H1 (cell line): Measurements from ENCODE around the gene ARL5A. TPM values are rescaled to one million over a fixed set of nuclear protein-coding genes. Genes with fewer than 3 reads are reported as not detected.

Experiments used
- CTCF ChIA-PET: fragments of 300-600 bp; sonication (Branson Sonifier 250); formaldehyde crosslinking; loops from one replicate; lab custom pipeline; 2021; ENCODE audit not compliant: partially characterized antibody; lab: Charles Lee
- POLR2A ChIA-PET: fragments of 300-600 bp; sonication (Branson Sonifier 250); formaldehyde crosslinking; loops from one replicate; lab custom pipeline; 2021; ENCODE audit warnings: inconsistent platforms; ENCODE audit not compliant: partially characterized antibody; lab: Charles Lee
- DNase-seq, 2 experiments: peaks; one replicate each; pipeline versions ENCODE4 v3.0.0 to v3.0.0-alpha.2; 2010 to 2022; ENCODE audit warnings: low spot score in 2 of 2, low read depth in 1 of 2, mixed read lengths in 1 of 2
- FAIRE-seq: peaks from 2 replicates; lab custom pipeline; 2011; peaks lifted over from hg19 to GRCh38; lab: Jason Lieb, UNC
- H2AFZ ChIP-seq: 2 replicates; pipeline ENCODE4 v1.8.1; 2012; ENCODE audit warnings: low read length, inconsistent platforms
- H2AK5ac ChIP-seq: 2 replicates; pipeline ENCODE4 v1.6.1; 2013; ENCODE audit warnings: low read depth, low read length
- H2BK120ac ChIP-seq: replicated peaks from 2 replicates; pipeline ENCODE3; 2013; ENCODE audit warnings: low read depth, low read length, inconsistent platforms
- H2BK12ac ChIP-seq: 2 replicates; pipeline ENCODE4 v1.6.1; 2013; ENCODE audit warnings: low read depth, low read length
- H2BK15ac ChIP-seq: 2 replicates; pipeline ENCODE4 v1.6.1; 2013; ENCODE audit warnings: low read length
- H2BK20ac ChIP-seq: 2 replicates; pipeline ENCODE4 v1.6.1; 2013; ENCODE audit warnings: low read length
- H2BK5ac ChIP-seq: 2 replicates; pipeline ENCODE4 v1.6.1; 2013; ENCODE audit warnings: low read depth, low read length
- H3K14ac ChIP-seq: 2 replicates; pipeline ENCODE4 v1.6.1; 2013; ENCODE audit warnings: inconsistent platforms; ENCODE audit not compliant: insufficient read length
- H3K18ac ChIP-seq: 2 replicates; pipeline ENCODE4 v1.6.1; 2013; ENCODE audit warnings: low read length; ENCODE audit errors: extremely low read depth
- H3K23ac ChIP-seq: 2 replicates; pipeline ENCODE4 v1.6.1; 2013; ENCODE audit warnings: inconsistent platforms; ENCODE audit not compliant: insufficient read length
- H3K23me2 ChIP-seq: 2 replicates; pipeline ENCODE4 v1.6.1; 2013; ENCODE audit warnings: low read depth, low read length
- H3K27ac ChIP-seq: 2 replicates; pipeline ENCODE4 v1.6.1; 2011; ENCODE audit warnings: low read depth, low read length, inconsistent platforms
- H3K27me3 ChIP-seq, 4 experiments: replicated peaks in 1 of 4; 1 replicate in 1 of 4; 2 replicates in 3 of 4; pipeline versions ENCODE4 v1.6.1 to v1.8.1; 2011 to 2013; ENCODE audit warnings: low read length in 3 of 4, mild to moderate bottlenecking in 3 of 4, inconsistent platforms in 2 of 4, mixed read lengths in 2 of 4, moderate library complexity in 1 of 4; ENCODE audit not compliant: control insufficient read depth in 3 of 4, insufficient read depth in 3 of 4; ENCODE audit errors: extremely low read depth in 1 of 4
- H3K36me3 ChIP-seq, 4 experiments: 2 replicates each; pipeline versions ENCODE4 v1.6.1 to v1.8.1; 2011 to 2013; ENCODE audit warnings: mild to moderate bottlenecking in 4 of 4, low read length in 3 of 4, moderate library complexity in 2 of 4, control low read depth in 1 of 4, inconsistent platforms in 1 of 4; ENCODE audit not compliant: insufficient read depth in 4 of 4, control insufficient read depth in 2 of 4
- H3K4ac ChIP-seq: replicated peaks from 2 replicates; pipeline ENCODE3; 2013; ENCODE audit warnings: low read length, low read depth, mixed read lengths, inconsistent platforms; ENCODE audit not compliant: insufficient read length
- H3K4me1 ChIP-seq, 4 experiments: replicated peaks in 1 of 4; 1 replicate in 1 of 4; 2 replicates in 3 of 4; pipeline versions ENCODE4 v1.6.1 to v1.8.1; 2011 to 2013; ENCODE audit warnings: low read length in 3 of 4, inconsistent platforms in 2 of 4, mixed read lengths in 1 of 4; ENCODE audit not compliant: insufficient read depth in 4 of 4, control insufficient read depth in 3 of 4
- H3K4me2 ChIP-seq, 2 experiments: 2 replicates each; pipeline versions ENCODE4 v1.6.1 to v1.8.1; 2011 to 2013; ENCODE audit warnings: low read depth in 2 of 2, low read length in 2 of 2, control low read depth in 1 of 2, inconsistent platforms in 1 of 2, mild to moderate bottlenecking in 1 of 2; ENCODE audit not compliant: insufficient read depth in 1 of 2
- H3K4me3 ChIP-seq, 4 experiments: fragments of 200-600, 300-600 bp in 1 of 4; sonication (generic), shearing (Covaris generic), sonication (Bioruptor Twin) in 1 of 4; 2 replicates each; pipeline versions ENCODE4 v1.5.1 to v1.8.1; 2011 to 2016; ENCODE audit warnings: low read length in 4 of 4, low read depth in 3 of 4, control low read depth in 2 of 4, inconsistent platforms in 2 of 4, mild to moderate bottlenecking in 2 of 4, mixed read lengths in 1 of 4, moderate library complexity in 1 of 4; ENCODE audit not compliant: insufficient read depth in 2 of 4; ENCODE audit errors: extremely low read depth in 1 of 4
- H3K56ac ChIP-seq: replicated peaks from 2 replicates; pipeline ENCODE3; 2013; ENCODE audit warnings: low read depth, mild to moderate bottlenecking, mixed read lengths, low read length, inconsistent platforms; ENCODE audit not compliant: insufficient read length
- H3K79me1 ChIP-seq: 2 replicates; pipeline ENCODE4 v1.6.1; 2013; ENCODE audit warnings: low read depth, low read length, control low read depth
- H3K79me2 ChIP-seq, 2 experiments: 2 replicates each; pipeline versions ENCODE4 v1.6.1 to v1.8.1; 2012 to 2013; ENCODE audit warnings: low read length in 2 of 2, mild to moderate bottlenecking in 2 of 2, inconsistent platforms in 1 of 2; ENCODE audit not compliant: insufficient read depth in 2 of 2, control insufficient read depth in 1 of 2
- H3K9ac ChIP-seq, 4 experiments: replicated peaks in 1 of 4; 1 replicate in 1 of 4; 2 replicates in 3 of 4; pipeline versions ENCODE4 v1.6.1 to v1.8.1; 2011 to 2013; ENCODE audit warnings: low read depth in 3 of 4, low read length in 3 of 4, control low read depth in 2 of 4, mild to moderate bottlenecking in 2 of 4, moderate library complexity in 2 of 4, inconsistent platforms in 1 of 4; ENCODE audit errors: extremely low read depth in 1 of 4
- H3K9me3 ChIP-seq, 2 experiments: 2 replicates each; pipeline versions ENCODE4 v1.6.1 to v1.8.1; 2012 to 2013; ENCODE audit warnings: mild to moderate bottlenecking in 2 of 2, moderate library complexity in 2 of 2, control low read depth in 1 of 2, inconsistent platforms in 1 of 2, low read depth in 1 of 2, low read length in 1 of 2, mixed read lengths in 1 of 2; ENCODE audit not compliant: insufficient read depth in 2 of 2
- H4K20me1 ChIP-seq, 2 experiments: replicated peaks in 1 of 2; 2 replicates each; pipeline versions ENCODE3 to v1.8.1; 2011 to 2013; ENCODE audit warnings: inconsistent platforms in 2 of 2, low read length in 2 of 2, mild to moderate bottlenecking in 1 of 2; ENCODE audit not compliant: insufficient read depth in 2 of 2, control insufficient read depth in 1 of 2
- H4K5ac ChIP-seq: 2 replicates; pipeline ENCODE4 v1.6.1; 2013; ENCODE audit warnings: low read length, low read depth, mixed read lengths, inconsistent platforms; ENCODE audit not compliant: insufficient read length
- H4K8ac ChIP-seq: 2 replicates; pipeline ENCODE4 v1.8.0; 2013; ENCODE audit warnings: mild to moderate bottlenecking, moderate library complexity, low read length, inconsistent platforms; ENCODE audit not compliant: insufficient read depth; ENCODE audit errors: extremely low read depth
- H4K91ac ChIP-seq: replicated peaks from 2 replicates; pipeline ENCODE3; 2013; ENCODE audit warnings: low read length, mixed read lengths, inconsistent platforms; ENCODE audit not compliant: insufficient read length
- ASH2L ChIP-seq: fragments of 200-600, 300-600 bp; sonication (generic); IDR thresholded peaks from one replicate; pipeline ENCODE4 v1.7.1; 2017; ENCODE audit warnings: low read length
- BACH1 ChIP-seq: IDR thresholded peaks from 2 replicates; pipeline ENCODE4 v1.6.1; 2012; ENCODE audit warnings: low read length, improper control_type of control experiment
- FOSL1 ChIP-seq: IDR thresholded peaks from 2 replicates; pipeline ENCODE4 v1.6.1; 2011; ENCODE audit warnings: mild to moderate bottlenecking, low read depth, low read length, moderate library complexity; ENCODE audit not compliant: insufficient read depth
- GABPA ChIP-seq: IDR thresholded peaks from 2 replicates; pipeline ENCODE4 v1.6.1; 2011; ENCODE audit warnings: mild to moderate bottlenecking, low read length, moderate library complexity, borderline replicate concordance; ENCODE audit not compliant: insufficient read depth
- KDM5A ChIP-seq: fragments of 200-600 bp; IDR thresholded peaks from 2 replicates; pipeline ENCODE4 v1.7.1; 2012; ENCODE audit warnings: mild to moderate bottlenecking, low read length, inconsistent platforms, mixed read lengths
- NRF1 ChIP-seq: IDR thresholded peaks from 2 replicates; pipeline ENCODE4 v1.6.1; 2011; ENCODE audit warnings: mild to moderate bottlenecking, low read depth, low read length, improper control_type of control experiment
- POU5F1 ChIP-seq: IDR thresholded peaks from 2 replicates; pipeline ENCODE4 v1.6.1; 2011; ENCODE audit warnings: low read depth, mild to moderate bottlenecking, low read length, moderate library complexity
- RBBP5 ChIP-seq: IDR thresholded peaks from 2 replicates; pipeline ENCODE4 v1.7.1; 2012; ENCODE audit warnings: low read depth, mild to moderate bottlenecking, inconsistent platforms, low read length, moderate library complexity, borderline replicate concordance
- RNF2 ChIP-seq: fragments of 200-900, 300-1000 bp; sonication (generic); IDR thresholded peaks from 2 replicates; pipeline ENCODE4 v1.7.1; 2016; ENCODE audit warnings: borderline replicate concordance, low read depth, mild to moderate bottlenecking, antibody characterized with exemption, low read length; ENCODE audit not compliant: poor library complexity, severe bottlenecking; ENCODE audit errors: missing control alignments
- RXRA ChIP-seq: IDR thresholded peaks from 2 replicates; pipeline ENCODE4 v1.6.1; 2011; ENCODE audit warnings: low read depth, mild to moderate bottlenecking, low read length, moderate library complexity; ENCODE audit not compliant: insufficient read depth
- SP2 ChIP-seq: IDR thresholded peaks from 2 replicates; pipeline ENCODE4 v1.6.1; 2012; ENCODE audit warnings: mild to moderate bottlenecking, low read length, inconsistent platforms
- ZNF274 ChIP-seq: IDR thresholded peaks from 2 replicates; pipeline ENCODE4 v1.7.0; 2012; ENCODE audit warnings: low read length, borderline replicate concordance; ENCODE audit errors: extremely low read depth
- WGBS, 2 experiments: shearing (Covaris generic) in 1 of 2; methylation state at CpG; one replicate each; pipeline versions ENCODE4 v1.1.6 to v1.1.7; 2013 to 2015; ENCODE audit warnings: low lambda C conversion rate in 2 of 2, mixed read lengths in 2 of 2, inconsistent platforms in 1 of 2, low coverage in 1 of 2, missing lambda C conversion rate in 1 of 2; ENCODE audit not compliant: insufficient replicate concordance in 2 of 2, insufficient coverage in 1 of 2, insufficient read length in 1 of 2; ENCODE audit errors: extremely low coverage in 1 of 2, missing lambda C conversion rate in 1 of 2; 5-methylcytosine and 5-hydroxymethylcytosine counted together
- polyA plus RNA-seq, 7 experiments: library from polyadenylated mRNA; depleted of rRNA in 3 of 7; stranded (reverse) in 5 of 7; unstranded in 2 of 7; fragments of >200 nt in 5 of 7; fragments of 200-250 nt in 2 of 7; gene quantifications; 1 replicate in 5 of 7; 2 replicates in 1 of 7; 4 replicates in 1 of 7; pipeline versions ENCODE4 v1.2.1 to v1.2.3, GENCODE V29; 2011 to 2013; ENCODE audit warnings: missing spikeins in 2 of 7, mixed read lengths in 2 of 7
- total RNA-seq: library from RNA; stranded (reverse); fragmentation: NEBNext Ultra II Directional; extraction: Animal tissue kit (Norgen Biotek cat#: 25700); gene quantifications from 2 replicates; pipeline ENCODE4 v1.2.1, GENCODE V29; 2021
- TF ChIP-seq, protein P1 (sequence below): IDR thresholded peaks from 2 replicates; pipeline ENCODE4 v1.6.1; 2012; ENCODE audit warnings: low read length, inconsistent platforms

The ARL5A gene
- total and polyA plus RNA-seq, 2 of the 8 experiments (the other 6 are each of a cell fraction or from before 2014, with no cell fraction given) = 12.6 to 86.3 TPM

GRCh38 chr2:151845481-151845880 lies 17.3 kb upstream of the ARL5A start:
- no peak overlapping the region for H4K5ac ChIP-seq
- no peak overlapping the region for H3K4me2 ChIP-seq
- no peak overlapping the region for H3K4me3 ChIP-seq
- no peaks in the 10 kb centered on the region for H3K27me3 ChIP-seq
- H3K56ac ChIP-seq = no peak overlapping the region
- H3K18ac ChIP-seq = no peak overlapping the region
- H2BK5ac ChIP-seq = no peak overlapping the region
- no peak overlapping the region for H3K27ac ChIP-seq
- H2AK5ac ChIP-seq = no peak overlapping the region
- H3K9ac ChIP-seq = no peak overlapping the region
- no peak overlapping the region for H2AFZ ChIP-seq
- H3K23me2 ChIP-seq = no peaks in the 10 kb centered on the region
- H3K23ac ChIP-seq = no peak overlapping the region
- DNase-seq = no peak
- 93% methylated on average over 4 of the region's 4 CpGs; no CpG with 5 or more reads in 1 of the 2 experiments for WGBS, 2 experiments
- FAIRE-seq = no peak
- no peak overlapping the region for H4K91ac ChIP-seq
- no peak overlapping the region for H2BK20ac ChIP-seq
- no peak overlapping the region for H3K14ac ChIP-seq
- H3K79me2 ChIP-seq = no peaks in the 10 kb centered on the region
- H3K4ac ChIP-seq = no peak overlapping the region
- ChIA-PET CTCF (interaction anchor here (0.9 to 1.6 kb wide), 3 partner anchors 22 to 201 kb away, joined by 3 read pairs; no protein-coding TSS in a partner anchor), POLR2A (interaction anchor here (1.0 to 1.2 kb wide), 2 partner anchors 18 to 41 kb away, joined by 3 to 6 read pairs; partner anchors contain the start of gene ARL5A)
- H4K8ac ChIP-seq = no peak overlapping the region
- no peaks in the 10 kb centered on the region for H3K9me3 ChIP-seq
- H3K36me3 ChIP-seq = no peaks in the 10 kb centered on the region
- H3K79me1 ChIP-seq = no peaks in the 10 kb centered on the region
- H3K4me1 ChIP-seq = no peaks in the 10 kb centered on the region
- H2BK12ac ChIP-seq = no peak overlapping the region
- H4K20me1 ChIP-seq = no peaks in the 10 kb centered on the region
- H2BK120ac ChIP-seq = no peak overlapping the region
- H2BK15ac ChIP-seq = no peak overlapping the region
- TF ChIP-seq POU5F1 = no peak
- no peak for TF ChIP-seq BACH1
- TF ChIP-seq GABPA = no peak
- TF ChIP-seq RNF2 = no peak
- no peak for TF ChIP-seq FOSL1
- no peak for TF ChIP-seq ASH2L
- TF ChIP-seq, protein P1, sequence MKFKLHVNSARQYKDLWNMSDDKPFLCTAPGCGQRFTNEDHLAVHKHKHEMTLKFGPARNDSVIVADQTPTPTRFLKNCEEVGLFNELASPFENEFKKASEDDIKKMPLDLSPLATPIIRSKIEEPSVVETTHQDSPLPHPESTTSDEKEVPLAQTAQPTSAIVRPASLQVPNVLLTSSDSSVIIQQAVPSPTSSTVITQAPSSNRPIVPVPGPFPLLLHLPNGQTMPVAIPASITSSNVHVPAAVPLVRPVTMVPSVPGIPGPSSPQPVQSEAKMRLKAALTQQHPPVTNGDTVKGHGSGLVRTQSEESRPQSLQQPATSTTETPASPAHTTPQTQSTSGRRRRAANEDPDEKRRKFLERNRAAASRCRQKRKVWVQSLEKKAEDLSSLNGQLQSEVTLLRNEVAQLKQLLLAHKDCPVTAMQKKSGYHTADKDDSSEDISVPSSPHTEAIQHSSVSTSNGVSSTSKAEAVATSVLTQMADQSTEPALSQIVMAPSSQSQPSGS = no peak
- no peak for TF ChIP-seq RBBP5
- no peak for TF ChIP-seq SP2
- no peak for TF ChIP-seq NRF1
- no peak for TF ChIP-seq ZNF274
- TF ChIP-seq KDM5A = no peak
- TF ChIP-seq RXRA = no peak
